ENCODE data around the gene LHFPL4. TPM values are rescaled to one million over a fixed set of nuclear protein-coding genes. Genes with fewer than 3 reads are reported as not detected.

LHFPL4 gene
- polyA plus RNA-seq, 3 donors: not detected

DNA sequence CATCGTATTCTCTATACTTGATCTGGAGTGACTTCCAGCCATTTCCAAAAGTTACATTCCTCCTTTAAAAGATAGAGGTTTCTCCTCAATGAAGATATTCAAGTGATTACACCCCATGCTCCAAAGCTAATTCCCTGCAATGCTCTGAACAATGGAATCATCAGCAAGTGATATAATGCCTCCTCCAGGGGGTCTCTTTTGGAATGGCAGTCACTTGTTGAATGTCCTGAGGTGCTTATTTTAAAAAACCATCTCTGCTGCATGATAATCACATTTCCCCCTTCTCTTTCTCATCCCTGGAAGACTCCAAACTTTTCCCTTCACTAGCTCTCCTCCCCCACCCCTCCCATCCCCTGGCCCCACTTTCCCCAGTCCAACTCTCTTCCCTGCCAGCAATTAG lies 2.6 kb downstream of the LHFPL4 start:
- TF ChIP-seq, protein P1, sequence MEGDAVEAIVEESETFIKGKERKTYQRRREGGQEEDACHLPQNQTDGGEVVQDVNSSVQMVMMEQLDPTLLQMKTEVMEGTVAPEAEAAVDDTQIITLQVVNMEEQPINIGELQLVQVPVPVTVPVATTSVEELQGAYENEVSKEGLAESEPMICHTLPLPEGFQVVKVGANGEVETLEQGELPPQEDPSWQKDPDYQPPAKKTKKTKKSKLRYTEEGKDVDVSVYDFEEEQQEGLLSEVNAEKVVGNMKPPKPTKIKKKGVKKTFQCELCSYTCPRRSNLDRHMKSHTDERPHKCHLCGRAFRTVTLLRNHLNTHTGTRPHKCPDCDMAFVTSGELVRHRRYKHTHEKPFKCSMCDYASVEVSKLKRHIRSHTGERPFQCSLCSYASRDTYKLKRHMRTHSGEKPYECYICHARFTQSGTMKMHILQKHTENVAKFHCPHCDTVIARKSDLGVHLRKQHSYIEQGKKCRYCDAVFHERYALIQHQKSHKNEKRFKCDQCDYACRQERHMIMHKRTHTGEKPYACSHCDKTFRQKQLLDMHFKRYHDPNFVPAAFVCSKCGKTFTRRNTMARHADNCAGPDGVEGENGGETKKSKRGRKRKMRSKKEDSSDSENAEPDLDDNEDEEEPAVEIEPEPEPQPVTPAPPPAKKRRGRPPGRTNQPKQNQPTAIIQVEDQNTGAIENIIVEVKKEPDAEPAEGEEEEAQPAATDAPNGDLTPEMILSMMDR (IDR thresholded peaks at IDR 0.05): no peak
- peaks cover 0 to 14% of the 10 kb centered on the region in 2 donors for H3K9me3 ChIP-seq (replicated peaks in 1 of 2; ENCODE audit: control insufficient read depth in 1 of 2, insufficient read depth in 1 of 2, low read length in 2 of 2)
- no peak for DNase-seq
- Mint-ChIP-seq H3K4me3 (no peak overlapping the region), H3K27ac (no peak overlapping the region), H3K4me1 (no peaks in the 10 kb centered on the region), H3K27me3 (ENCODE audit: low read depth in 3 of 3) (peaks cover 47 to 63% (median 49%) of the 10 kb centered on the region in 3 donors), H3K36me3 (peaks cover 2 to 3% of the 10 kb centered on the region in 2 donors), H3K9me3 (peaks cover 2 to 15% (median 9%) of the 10 kb centered on the region in 7 donors)
- no peak overlapping the region for H3K27ac ChIP-seq (ENCODE audit: low read depth in 1 of 2, low read length in 2 of 2)
- H3K4me3 ChIP-seq (replicated peaks in 1 of 3; ENCODE audit: low read depth in 2 of 3, low read length in 3 of 3): no peak overlapping the region
- H3K4me2 ChIP-seq (replicated peaks; ENCODE audit: extremely low read depth, low read length, poor library complexity, severe bottlenecking): no peak overlapping the region
- H4K20me1 ChIP-seq (ENCODE audit: insufficient read depth, low read length): no peaks in the 10 kb centered on the region
- H3K9ac ChIP-seq (ENCODE audit: insufficient read depth, low read length, poor library complexity, severe bottlenecking): no peak overlapping the region
- H3K79me2 ChIP-seq (ENCODE audit: insufficient read depth, low read length): no peaks in the 10 kb centered on the region
- no peaks in the 10 kb centered on the region for H3K36me3 ChIP-seq (replicated peaks in 1 of 2; ENCODE audit: control insufficient read depth in 1 of 2, insufficient read depth in 2 of 2, low read length in 2 of 2)
- peaks cover 37 to 49% of the 10 kb centered on the region in 2 donors for H3K27me3 ChIP-seq (ENCODE audit: control insufficient read depth in 2 of 2, insufficient read depth in 2 of 2, low read length in 2 of 2)
- H2AFZ ChIP-seq (ENCODE audit: insufficient read depth, low read depth, low read length, poor library complexity, severe bottlenecking): no peak overlapping the region
- no CpG with 5 or more reads among the region's 1 CpG for WGBS (ENCODE audit: insufficient coverage)
- no peaks in the 10 kb centered on the region for H3K4me1 ChIP-seq (ENCODE audit: control insufficient read depth in 1 of 2, insufficient read depth in 2 of 2, low read length in 2 of 2)
- intact Hi-C loops (cut with micrococcal nuclease): no loop called here

DNA sequence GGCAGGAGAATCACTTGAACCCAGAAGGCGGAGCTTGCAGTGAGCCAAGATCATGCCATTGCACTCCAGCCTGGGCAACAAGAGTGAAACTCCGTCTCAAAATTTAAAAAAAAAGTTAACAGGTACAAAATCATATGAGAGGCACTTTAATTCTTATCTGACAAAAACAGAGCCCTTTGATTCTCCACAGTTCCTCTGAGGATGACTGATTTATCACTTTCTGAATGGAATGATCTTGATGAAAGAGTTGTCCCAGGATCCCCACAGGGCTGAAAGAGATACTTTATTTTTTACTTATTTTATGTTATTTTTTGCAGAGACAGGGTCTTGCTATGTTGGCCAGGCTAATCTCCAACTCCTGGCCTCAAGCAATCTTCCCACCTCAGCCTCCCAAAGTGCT lies 4.0 kb downstream of the LHFPL4 start:
- H4K20me1 ChIP-seq (ENCODE audit: insufficient read depth, low read length): no peaks in the 10 kb centered on the region
- no peak for DNase-seq
- H3K36me3 ChIP-seq (replicated peaks in 1 of 2; ENCODE audit: control insufficient read depth in 1 of 2, insufficient read depth in 2 of 2, low read length in 2 of 2): no peaks in the 10 kb centered on the region
- no peaks in the 10 kb centered on the region for H3K4me1 Mint-ChIP-seq
- no peak overlapping the region for H3K27ac Mint-ChIP-seq
- intact Hi-C loops (cut with micrococcal nuclease): no loop called here
- H3K27ac ChIP-seq (ENCODE audit: low read depth in 1 of 2, low read length in 2 of 2): no peak overlapping the region
- TF ChIP-seq, protein P1 (IDR thresholded peaks at IDR 0.05): no peak
- H3K9ac ChIP-seq (ENCODE audit: insufficient read depth, low read length, poor library complexity, severe bottlenecking): no peak overlapping the region
- peaks cover 35 to 52% (median 48%) of the 10 kb centered on the region in 3 donors for H3K27me3 Mint-ChIP-seq (ENCODE audit: low read depth in 3 of 3)
- no peak overlapping the region for H2AFZ ChIP-seq (ENCODE audit: insufficient read depth, low read depth, low read length, poor library complexity, severe bottlenecking)
- H3K4me1 ChIP-seq (ENCODE audit: control insufficient read depth in 1 of 2, insufficient read depth in 2 of 2, low read length in 2 of 2): no peaks in the 10 kb centered on the region
- H3K27me3 ChIP-seq (ENCODE audit: control insufficient read depth in 2 of 2, insufficient read depth in 2 of 2, low read length in 2 of 2): peaks cover 31 to 39% of the 10 kb centered on the region in 2 donors
- H3K4me3 Mint-ChIP-seq: no peak overlapping the region
- peaks cover 2 to 3% of the 10 kb centered on the region in 2 donors for H3K36me3 Mint-ChIP-seq
- H3K79me2 ChIP-seq (ENCODE audit: insufficient read depth, low read length): no peaks in the 10 kb centered on the region
- peaks cover 0 to 13% of the 10 kb centered on the region in 2 donors for H3K9me3 ChIP-seq (replicated peaks in 1 of 2; ENCODE audit: control insufficient read depth in 1 of 2, insufficient read depth in 1 of 2, low read length in 2 of 2)
- 100% methylated on average over 1 of the region's 2 CpGs for WGBS (ENCODE audit: insufficient coverage)
- peaks cover 2 to 15% (median 9%) of the 10 kb centered on the region in 7 donors for H3K9me3 Mint-ChIP-seq
- H3K4me2 ChIP-seq (replicated peaks; ENCODE audit: extremely low read depth, low read length, poor library complexity, severe bottlenecking): no peak overlapping the region
- H3K4me3 ChIP-seq (replicated peaks in 1 of 3; ENCODE audit: low read depth in 2 of 3, low read length in 3 of 3): no peak overlapping the region
